Measurements from ENCODE around the gene MEX3D.

The MEX3D gene

DNA sequence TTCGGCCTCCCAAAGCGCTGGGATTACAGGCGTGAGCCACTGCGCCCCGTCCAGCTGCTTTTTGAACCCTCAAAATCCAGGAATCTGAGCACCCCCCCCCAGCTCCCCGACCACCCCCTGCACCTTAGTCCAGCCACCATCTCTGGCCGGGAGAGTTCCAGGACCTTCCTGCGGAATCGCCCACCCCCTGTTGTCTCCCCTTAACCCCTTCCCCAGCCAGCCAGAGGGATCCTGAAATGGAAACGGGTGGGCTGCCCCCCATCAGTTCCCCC lies 25.3 kb upstream of the MEX3D start:
- H3K4me3 ChIP-seq (replicated peaks; ENCODE audit: low read depth, low read length), result peak overlapping the region; percentile 51
- no peak for DNase-seq (ENCODE audit: extremely low read depth, low read depth)
- TF ChIP-seq, protein P1, sequence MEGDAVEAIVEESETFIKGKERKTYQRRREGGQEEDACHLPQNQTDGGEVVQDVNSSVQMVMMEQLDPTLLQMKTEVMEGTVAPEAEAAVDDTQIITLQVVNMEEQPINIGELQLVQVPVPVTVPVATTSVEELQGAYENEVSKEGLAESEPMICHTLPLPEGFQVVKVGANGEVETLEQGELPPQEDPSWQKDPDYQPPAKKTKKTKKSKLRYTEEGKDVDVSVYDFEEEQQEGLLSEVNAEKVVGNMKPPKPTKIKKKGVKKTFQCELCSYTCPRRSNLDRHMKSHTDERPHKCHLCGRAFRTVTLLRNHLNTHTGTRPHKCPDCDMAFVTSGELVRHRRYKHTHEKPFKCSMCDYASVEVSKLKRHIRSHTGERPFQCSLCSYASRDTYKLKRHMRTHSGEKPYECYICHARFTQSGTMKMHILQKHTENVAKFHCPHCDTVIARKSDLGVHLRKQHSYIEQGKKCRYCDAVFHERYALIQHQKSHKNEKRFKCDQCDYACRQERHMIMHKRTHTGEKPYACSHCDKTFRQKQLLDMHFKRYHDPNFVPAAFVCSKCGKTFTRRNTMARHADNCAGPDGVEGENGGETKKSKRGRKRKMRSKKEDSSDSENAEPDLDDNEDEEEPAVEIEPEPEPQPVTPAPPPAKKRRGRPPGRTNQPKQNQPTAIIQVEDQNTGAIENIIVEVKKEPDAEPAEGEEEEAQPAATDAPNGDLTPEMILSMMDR (IDR thresholded peaks at IDR 0.05; ENCODE audit: low read depth, low read length, missing control alignments), result no peak

DNA sequence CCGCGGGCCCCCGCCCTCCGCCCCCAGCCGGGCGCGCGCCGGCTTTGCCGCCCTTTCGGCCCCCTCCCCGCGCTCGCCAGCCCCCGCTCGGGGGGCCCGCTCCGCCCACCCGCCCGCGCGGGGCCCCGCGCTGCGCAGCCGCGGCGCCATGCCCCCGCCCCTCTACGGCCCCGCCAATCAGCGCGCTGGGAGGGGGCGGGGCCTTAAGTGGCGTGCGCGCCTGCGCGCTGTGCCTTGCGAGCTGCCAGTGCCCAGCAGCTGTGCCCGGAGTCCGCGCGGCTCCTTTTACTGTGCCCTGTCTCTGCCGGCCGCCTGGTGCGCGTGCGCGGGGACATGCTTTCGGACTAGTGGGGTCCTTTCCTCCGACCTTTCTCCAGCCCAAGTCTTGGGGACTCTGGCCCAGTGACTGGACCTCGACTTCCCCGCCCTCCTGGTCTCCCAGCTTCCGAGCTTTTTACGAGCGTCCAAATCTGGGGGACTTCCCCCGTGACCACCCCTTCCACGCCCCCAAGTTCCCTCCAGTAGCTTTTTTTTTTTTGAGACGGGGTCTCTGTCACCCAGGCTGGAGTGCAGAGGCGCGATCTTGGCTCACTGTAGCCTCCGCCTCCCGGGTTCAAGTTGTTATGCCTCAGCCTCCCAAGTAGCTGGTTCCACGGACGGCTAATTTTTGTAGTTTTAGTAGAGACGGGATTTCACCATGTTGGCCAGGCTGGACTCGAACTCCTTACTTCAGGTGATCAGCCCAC lies 24.8 kb upstream of the MEX3D start, which contains the start of gene MBD3:
Gene MBD3 (minus strand): TSS at position 111 of the 746 bp plus-strand sequence. CDS start 234 bp downstream, outside the sequence.
- H3K4me3 ChIP-seq (replicated peaks; ENCODE audit: low read depth, low read length), result peak within 1 kb of the TSS; percentile 97
- peak; percentile 54 for DNase-seq (ENCODE audit: extremely low read depth, low read depth)
- TF ChIP-seq, protein P1 (IDR thresholded peaks at IDR 0.05; ENCODE audit: low read depth, low read length, missing control alignments), result no peak

DNA sequence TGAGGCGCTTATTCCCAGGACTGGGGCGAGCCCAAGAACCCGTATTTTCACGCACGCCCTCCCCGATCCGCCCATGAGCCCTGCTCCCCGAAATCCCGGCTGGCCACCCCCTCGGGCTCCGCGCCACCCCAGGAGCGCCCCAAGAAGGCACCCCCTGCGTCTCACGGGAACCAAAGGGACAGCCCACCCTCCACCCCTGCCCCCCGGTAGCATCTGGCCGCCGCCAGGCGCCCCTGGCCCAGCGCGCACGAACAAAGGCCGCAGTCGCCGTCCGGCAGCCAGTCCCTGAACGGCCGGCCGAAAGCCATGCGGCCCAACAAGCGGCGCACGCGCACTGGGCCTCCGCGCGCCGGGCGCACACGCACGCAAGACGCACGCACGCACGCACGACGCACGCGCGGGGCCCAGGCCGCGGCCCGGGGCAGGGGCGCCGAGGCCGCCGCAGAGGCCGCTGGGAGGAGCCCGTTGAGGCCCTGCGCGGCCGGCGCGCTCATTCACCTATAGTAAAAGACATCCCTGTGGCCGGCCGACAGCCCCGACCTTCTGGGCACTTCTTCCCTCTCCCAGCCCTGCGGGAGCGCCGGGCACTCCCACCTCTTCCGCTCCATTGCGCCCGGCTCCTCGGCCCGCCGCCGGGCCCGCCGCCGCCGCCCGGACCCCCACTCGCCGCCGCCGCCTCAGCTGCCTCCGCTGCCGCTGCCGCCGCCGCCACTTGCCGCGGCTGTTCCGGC lies 24.1 kb upstream of the MEX3D start:
- peak overlapping the region; percentile 97 for H3K4me3 ChIP-seq (replicated peaks; ENCODE audit: low read depth, low read length)
- TF ChIP-seq, protein P1 (IDR thresholded peaks at IDR 0.05; ENCODE audit: low read depth, low read length, missing control alignments), result no peak
- DNase-seq (ENCODE audit: extremely low read depth, low read depth), result peak; percentile 55

DNA sequence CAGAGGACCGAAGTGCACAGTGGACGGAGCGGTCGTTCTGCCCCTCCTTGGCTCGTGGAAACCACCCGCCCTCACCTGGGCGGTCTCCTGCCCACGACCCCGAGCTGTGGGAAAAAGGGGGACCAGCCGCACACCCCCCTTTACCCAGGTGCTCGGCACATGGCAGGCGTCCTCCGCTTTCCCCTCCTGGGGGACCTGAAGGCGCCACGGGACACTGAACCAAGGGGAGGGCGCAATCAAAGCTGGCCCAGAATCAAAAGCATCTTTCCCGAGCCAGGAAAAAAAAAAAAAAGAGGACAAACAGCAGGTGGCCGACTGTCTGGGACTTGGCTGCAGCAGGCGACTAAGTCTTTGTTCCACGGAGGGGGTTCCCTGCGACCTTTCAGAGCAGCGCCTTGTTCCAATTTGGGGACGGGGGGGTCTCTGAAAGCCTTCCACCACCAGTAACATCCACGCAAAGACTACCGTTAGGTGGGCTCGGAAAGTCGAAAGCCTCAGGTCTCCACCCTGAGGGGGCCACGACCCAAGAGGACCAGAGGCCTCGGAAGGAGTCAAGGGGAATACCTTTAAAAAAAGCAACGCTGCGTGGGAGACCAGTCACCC lies 23.4 kb upstream of the MEX3D start:
- no peak for DNase-seq (ENCODE audit: extremely low read depth, low read depth)
- peak overlapping the region; percentile 97 for H3K4me3 ChIP-seq (replicated peaks; ENCODE audit: low read depth, low read length)
- TF ChIP-seq, protein P1 (IDR thresholded peaks at IDR 0.05; ENCODE audit: low read depth, low read length, missing control alignments), result no peak

DNA sequence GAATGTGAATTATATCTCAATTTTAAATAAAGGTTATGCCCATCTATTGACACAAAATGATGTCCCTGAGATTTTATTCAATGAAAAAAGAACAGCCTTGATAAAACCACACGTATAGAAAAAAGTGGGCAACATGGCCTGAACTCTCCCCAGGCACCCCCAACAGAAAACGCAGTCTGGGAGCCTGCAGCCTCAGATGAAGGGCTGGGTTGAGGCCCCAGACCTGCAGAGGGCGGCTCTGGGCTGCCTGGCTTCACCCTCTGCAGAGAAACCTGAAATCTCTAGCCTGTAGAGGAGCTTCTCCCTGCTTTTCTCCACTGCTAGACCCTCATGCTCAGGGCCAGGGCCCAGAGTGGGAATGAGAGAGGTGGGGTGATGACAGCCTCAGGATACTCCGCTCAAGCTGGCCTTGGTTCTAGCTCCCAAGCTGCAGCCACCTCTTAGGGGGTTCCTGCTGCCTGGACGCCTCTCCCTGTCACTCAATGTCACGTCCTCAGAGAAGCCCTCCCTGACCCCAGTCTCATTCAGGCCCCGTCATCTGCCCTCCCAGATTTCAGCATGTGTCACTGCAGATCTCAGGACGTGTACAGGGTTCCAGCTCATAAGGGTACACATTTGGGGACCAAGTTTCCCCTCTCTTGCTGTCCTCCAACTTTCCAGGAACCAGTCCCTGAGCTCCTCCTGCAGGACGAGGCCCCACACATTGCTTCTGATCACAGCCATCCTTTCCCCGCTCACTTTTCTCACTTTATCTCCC lies 22.7 kb upstream of the MEX3D start:
- DNase-seq (ENCODE audit: extremely low read depth, low read depth), result no peak
- H3K4me3 ChIP-seq (replicated peaks; ENCODE audit: low read depth, low read length), result peak overlapping the region; percentile 97
- TF ChIP-seq, protein P1 (IDR thresholded peaks at IDR 0.05; ENCODE audit: low read depth, low read length, missing control alignments), result peak; percentile 40

DNA sequence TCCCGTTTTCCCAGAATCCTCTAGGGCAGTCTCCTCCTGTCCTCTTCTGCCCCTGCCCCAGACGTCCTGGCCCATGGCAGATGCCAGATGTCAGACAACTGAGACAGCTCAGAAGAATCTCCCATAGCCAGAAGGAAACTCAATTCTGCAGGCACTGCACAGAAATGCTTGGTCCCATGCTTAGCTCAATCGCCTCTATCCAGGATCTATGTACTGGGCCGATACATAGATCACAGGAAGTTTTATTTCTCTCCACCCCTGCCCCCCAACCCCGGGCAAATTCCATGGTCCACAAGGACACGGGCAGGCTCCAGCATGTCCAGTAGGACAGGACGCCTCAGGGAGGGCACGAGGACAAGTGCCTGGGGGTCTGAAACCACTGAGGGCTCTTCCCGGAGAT lies 19.7 kb upstream of the MEX3D start:
- no peak for DNase-seq (ENCODE audit: extremely low read depth, low read depth)
- TF ChIP-seq, protein P1 (IDR thresholded peaks at IDR 0.05; ENCODE audit: low read depth, low read length, missing control alignments), result no peak
- H3K4me3 ChIP-seq (replicated peaks; ENCODE audit: low read depth, low read length), result no peak overlapping the region

Measured in HFF-Myc (cell line).